ENCODE data around the gene GNAZ. TPM values are rescaled to one million over a fixed set of nuclear protein-coding genes. Genes with fewer than 3 reads are reported as not detected.

Gene GNAZ
- total RNA-seq, 1 donor: 10.0 TPM

DNA sequence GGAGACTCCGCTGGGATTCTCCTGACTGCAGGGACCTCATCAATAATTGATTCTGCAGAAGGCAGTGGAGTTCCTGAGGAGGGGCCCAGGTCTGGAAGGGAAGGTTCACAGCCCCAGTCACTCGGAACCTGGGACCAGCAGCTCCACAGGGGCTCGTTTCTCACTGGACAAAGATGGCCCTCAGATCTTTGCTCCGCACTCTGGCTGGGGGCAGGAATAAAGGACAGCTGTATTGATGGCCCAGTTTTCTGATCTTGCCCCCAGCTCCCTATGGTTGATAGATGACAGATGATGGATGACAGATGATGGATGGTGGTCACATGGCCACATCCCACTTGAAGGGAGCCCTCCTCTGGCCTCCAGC, 98.7 kb downstream of the GNAZ start:
- H3K9me3 ChIP-seq (ENCODE audit: low read depth, low read length): no peaks in the 10 kb centered on the region
- H3K27me3 ChIP-seq (ENCODE audit: insufficient read depth, low read length): no peaks in the 10 kb centered on the region
- no peak overlapping the region for H3K4me3 ChIP-seq (ENCODE audit: low read length)
- H3K4me1 ChIP-seq (ENCODE audit: insufficient read depth, low read length): no peaks in the 10 kb centered on the region

Other genes starting within 250 kb of the GNAZ start
- gene IGLL5, start 182.7 kb upstream of the GNAZ start, total RNA-seq: 2.0 TPM
- not detected for gene RSPH14, start 71.5 kb downstream of the GNAZ start, total RNA-seq
- not detected for gene RAB36, start 75.0 kb downstream of the GNAZ start, total RNA-seq
- gene BCR, start 110.0 kb downstream of the GNAZ start, total RNA-seq: 59.5 TPM